ENCODE measurements around the gene SLC52A1.
A peak's percentile ranks its signal among the peaks of the same experiment; 100 is the strongest.
"Not testable (repeated sequence)": the region's sequence is repeated elsewhere in the genome, so short reads cannot be mapped to it uniquely, and the experiment has no call there.

SLC52A1 gene

DNA sequence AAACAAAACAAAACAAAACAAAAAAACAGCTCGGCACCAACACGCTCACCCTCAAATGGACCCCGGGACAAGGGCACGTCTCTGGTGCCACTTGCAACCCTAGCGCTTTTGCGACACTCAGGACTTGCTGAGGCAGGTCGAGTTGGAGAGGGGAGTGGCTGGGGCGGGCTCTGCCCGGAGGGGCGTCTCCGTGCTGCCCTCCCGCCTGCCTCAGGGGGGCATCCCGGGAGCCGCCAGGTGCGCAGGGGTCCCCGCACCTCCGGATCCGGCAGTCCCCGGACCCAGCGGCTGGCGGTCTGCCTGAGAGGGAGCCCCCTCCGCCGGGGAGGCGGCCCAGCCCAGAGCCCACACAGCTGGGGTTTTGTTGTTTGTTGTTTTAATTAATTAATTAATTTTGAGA is at the start of gene SLC52A1:
SLC52A1 (minus strand) TSS at position 112 of the 400 bp plus-strand sequence. CDS start 820 bp downstream, outside the sequence.
- no peak for DNase-seq

DNA sequence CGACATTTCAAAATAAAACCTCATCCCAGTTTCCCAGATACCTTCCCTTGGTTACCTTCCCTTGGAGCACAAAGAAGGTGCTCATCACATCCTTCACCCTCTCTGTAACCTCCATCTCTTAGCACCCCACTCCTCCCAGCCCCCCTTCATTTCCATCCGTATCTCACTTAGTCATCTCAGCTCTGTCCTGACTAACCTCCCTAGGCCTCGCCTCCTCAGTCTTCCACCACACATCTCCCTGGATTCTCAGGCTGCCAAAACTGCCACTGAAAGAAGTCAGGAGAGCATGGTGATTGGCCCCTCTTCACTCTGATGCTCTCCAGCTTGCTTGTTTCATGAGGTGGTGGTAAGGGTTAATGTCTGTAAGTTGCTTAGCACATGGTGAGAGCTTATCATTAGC is 45.4 kb upstream of the SLC52A1 start:
- no peak for DNase-seq

DNA sequence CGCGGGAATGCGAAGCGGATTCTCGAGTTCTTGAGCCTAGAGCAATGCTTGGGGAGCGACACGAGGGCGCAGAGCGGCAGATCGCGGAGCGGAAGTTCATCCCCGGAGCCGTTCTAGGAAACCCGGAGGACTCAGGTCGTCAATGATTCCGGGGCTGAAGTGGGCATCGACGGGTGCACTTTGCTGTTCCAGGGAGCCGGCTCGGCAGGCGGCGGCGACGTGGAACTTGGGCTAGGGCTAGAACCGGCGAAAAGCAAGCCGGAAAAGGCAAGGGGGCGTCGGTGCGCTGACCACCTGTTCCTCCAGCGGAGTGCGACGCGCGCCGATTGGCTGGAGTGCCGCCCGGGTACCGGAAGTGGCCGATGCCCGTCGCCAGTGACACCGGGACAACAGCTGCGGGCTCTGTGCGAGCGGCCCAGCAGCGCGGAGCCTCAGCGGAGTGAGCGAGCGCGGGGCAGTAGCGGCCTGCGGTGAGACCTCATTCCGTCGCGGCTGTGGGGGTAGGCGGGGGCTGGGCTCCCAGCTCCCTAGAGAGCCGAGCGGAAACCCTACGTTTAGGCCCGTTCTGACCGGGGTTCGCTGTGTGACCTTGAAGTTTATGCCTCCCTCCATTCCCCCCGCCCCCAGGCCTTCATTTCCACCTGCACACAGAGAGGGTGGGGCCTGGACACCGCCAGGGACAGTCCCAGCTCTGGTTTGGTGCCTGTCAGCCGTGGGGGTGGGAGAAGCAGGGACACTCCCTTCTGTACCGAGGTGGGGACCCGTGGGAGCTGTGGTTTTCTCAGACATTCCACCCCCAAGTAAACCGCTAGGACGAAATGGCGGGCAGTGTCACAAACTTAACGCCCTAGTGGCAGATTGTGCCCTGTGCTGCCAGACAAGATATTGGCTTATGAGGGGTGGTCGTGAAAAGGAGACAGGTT is 43.1 kb upstream of the SLC52A1 start, which contains the start of gene ZFP3:
ZFP3 (plus strand) TSS at position 362 of the 923 bp plus-strand sequence. CDS start 13,038 bp downstream, outside the sequence.
- peak; percentile 85 for DNase-seq

DNA sequence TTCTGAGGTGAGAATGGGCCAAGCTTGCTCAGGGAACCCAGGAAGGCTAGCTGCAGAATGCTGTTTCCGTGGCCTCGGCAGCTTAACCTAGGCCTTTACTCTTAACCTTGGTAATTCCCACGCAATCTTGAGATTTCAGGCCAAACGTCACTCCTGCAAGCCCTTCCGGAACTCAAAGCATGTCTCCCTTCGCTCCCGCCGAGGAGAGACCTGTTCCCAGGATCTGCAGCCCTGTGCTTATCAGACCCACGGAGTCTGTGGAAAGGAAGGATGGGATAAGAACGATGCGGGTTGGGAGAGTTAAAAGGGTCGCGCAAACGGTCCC is 42.5 kb upstream of the SLC52A1 start:
- DNase-seq = no peak

DNA sequence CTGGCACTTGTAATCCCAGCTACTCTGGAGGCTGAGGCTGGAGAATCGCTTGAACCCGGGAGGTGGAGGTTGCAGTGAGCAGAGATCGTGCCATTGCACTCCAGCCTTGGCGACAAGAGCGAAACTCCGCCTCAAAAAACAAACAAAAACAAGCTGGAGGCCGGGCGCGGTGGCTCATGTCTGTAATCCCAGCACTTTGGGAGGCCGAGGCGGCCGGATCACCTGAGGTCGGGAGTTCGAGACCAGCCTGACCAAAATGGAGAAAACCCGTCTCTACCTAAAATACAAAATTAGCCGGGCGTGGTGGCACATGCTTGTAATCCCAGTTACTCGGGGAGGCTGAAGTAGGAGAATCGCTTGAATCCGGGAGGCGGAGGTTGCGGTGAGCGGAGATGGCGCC is 42.0 kb upstream of the SLC52A1 start:
- DNase-seq = not testable (repeated sequence)

DNA sequence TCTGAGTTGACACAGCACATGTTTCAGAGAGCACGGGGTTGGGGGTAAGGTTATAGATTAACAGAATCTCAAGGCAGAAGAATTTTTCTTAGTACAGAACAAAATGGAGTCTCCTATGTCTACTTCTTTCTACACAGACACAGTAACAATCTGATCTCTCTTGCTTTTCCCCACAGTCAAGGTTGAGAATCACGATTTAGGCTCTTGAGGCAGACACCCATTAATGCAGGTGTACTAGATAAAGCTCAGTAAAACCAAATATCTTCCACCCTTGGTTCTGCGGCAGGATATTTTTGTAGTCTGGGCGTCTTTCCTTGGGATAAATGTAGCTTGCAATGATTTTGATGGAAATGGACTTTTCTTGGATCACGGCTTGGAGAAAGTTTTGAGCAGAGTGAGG is 40.2 kb upstream of the SLC52A1 start:
- DNase-seq = not testable (repeated sequence)

DNA sequence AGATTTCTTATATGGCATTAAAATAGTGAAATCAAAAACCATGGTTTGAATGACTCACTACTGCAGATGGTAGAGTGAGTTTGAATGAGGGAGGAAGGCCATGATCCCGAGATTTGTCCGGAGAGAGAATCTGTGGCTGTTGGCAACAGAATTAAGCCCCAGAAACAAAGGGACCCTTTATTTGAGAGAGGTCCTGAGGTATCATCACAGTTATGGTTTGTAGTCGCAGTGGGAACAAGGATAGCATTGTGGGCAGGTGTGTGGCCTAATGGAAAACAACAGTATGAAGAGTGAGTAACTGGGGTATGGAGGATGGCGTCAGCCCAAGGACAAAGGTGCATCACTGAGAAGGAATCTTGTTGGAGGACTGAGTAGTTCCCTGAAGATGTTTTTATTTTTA is 34.5 kb upstream of the SLC52A1 start:
- no peak for DNase-seq

DNA sequence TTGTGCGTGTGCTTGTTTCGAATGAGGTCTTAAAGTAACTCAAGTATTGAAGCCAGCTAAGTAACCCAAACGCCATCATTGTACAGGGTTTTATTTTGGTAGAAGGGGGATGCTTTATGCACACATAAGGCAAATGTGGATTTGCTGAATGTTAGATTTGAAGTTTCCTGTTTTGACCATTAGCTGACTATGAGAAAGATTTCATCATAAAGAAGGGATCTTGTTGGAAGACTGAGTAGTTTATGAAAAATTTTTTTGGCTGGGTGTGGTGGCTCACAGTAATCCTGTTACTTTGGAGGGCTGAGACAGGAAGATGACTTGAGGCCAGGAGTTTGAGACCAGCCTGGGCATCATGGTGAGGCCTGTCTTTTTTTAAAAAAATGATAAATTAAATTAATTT is 33.0 kb upstream of the SLC52A1 start:
- DNase-seq = no peak

DNA sequence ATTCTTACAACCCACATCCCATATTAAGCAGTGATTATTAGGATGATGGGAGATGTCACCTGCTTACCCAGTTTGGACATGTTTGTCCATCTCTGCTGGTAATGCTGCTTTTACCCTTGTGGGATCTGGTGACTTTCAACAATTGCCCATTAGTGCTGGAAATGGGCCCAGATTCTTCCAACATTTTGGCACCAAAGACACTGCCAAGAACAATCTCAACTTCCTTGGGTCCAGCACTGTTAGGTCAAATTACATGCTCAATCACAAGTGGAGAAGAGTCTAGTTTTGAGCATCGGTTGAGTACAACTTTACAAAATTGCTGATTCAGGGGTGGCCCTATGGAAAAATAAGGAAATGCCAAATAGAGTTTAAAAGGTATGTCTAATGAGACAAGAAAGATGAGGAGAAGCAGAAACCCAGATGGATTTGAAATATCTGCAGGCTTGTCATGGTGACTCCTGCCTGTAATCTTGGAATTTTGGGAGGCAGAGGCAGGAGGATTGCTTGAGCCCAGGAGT is 30.1 kb upstream of the SLC52A1 start:
- no peak for DNase-seq

DNA sequence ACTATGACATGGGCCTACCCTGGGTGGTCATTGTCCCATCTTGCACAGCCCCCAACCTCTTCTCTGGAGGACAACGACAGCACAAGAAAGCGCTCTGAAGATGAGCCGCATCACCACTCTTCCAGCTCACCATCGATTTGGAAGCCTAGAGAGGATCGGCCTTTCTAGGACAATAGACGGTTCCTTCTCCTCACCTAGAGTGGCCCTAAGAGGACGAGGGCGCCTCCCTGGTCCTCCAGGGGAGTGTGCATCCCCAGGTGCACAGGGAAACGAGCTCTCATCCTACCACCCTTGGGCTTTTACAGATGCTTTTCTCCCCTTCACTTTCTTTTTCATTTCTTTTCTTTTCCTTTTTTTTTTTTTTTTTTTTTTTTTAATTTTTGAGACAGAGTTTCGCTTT is 20.3 kb upstream of the SLC52A1 start:
- no peak for DNase-seq

DNA sequence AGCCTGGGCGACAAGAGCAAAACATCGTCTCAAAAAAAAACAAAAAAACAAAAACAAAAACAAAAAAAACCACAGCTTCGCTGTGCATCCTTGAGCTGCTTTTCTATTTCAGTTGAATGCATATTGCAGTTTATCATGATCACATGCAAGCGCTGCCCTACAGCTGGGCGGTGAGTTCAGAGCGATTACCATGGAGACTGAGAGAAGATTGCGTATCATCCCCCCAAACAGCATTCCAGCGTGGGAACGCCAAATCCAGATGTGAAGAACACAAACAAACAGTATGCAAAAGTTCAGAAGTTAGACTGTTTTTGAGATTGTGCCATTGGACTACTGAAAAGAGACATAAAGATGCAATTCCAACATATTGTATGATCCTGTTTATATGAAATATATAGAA is 15.1 kb upstream of the SLC52A1 start:
- no peak for DNase-seq

DNA sequence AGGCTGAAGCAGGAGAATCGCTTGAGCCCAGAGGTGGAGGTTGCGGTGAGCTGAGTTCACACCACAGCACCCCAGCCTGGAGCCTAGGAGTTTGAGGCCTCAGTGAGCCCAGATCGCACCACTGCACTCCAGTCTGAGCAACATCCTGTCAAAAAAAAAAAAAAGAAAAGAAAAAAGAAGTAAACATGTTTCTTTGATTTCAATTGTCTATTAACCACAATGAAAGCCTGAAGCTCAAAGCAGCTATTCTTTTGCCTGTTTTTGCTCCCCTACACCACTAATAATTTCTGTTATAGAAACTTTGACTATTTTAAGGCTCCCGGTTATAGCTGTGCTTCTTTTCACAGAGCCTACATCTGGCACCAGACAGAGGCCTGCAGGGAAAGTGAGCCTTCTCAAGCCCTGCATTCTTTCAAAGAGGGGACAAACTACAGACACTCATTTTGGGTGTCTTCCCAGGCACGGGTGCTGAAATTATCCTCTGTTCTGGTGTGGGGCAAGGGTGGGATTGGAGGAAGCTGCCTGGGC is 14.2 kb upstream of the SLC52A1 start:
- DNase-seq = no peak

DNA sequence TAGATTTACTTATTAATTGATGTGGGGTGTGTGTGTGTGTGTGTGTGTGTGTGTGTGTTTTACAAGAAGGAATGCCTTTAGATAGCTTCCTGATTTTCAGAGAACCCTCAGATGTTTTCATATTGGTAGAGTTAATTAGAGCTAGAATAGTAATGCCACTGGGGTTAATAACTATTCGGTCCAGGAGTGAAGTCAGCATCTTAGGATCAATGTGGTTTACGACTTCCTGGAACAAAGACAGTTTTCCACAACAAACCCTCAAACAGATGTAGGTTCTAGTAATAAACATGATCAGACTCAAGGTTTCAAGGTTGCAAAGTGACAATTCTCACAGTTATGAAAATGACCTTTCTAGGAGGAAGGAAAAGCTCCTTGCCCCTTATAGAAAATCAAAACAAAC is 12.2 kb upstream of the SLC52A1 start:
- DNase-seq = no peak

DNA sequence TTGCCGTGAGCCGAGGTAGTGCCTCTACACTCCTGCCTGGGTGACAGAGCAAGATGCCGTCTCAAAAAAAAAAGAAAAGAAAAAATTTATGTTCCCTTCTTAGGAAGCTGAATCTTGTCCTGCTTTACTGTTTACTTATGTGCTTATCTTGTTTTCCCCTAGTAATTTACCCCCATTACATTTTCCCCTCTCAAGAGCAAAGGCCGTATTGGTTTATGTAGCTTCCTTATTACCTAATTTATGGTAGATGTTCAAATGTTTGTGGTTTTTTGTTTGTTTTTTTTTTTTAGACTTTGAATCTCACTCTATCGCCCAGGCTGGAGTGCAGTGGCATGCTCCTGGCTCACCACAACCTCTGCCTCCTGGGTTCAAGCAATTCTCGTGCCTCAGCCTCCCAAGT is 10.3 kb upstream of the SLC52A1 start:
- no peak for DNase-seq

DNA sequence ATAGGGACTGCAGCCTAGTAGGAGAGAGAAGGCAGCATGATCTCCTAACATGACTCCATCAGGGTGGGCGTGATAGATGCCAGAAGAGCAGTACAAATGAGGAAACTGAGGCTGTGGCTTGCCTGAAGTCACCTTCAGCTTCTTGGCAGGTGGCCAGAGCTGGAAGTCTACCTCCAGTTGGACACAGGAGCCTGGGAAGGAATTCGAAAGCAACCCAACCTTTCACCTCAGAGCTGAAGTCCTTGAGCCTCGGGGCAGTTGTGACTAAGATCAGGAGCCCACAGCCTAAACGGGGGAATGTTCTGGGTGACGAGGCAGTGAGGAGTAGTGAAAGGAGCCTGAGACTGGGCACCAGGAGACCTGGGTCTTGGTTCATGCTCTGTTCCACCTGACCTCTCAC is 9.4 kb upstream of the SLC52A1 start:
- DNase-seq = no peak

DNA sequence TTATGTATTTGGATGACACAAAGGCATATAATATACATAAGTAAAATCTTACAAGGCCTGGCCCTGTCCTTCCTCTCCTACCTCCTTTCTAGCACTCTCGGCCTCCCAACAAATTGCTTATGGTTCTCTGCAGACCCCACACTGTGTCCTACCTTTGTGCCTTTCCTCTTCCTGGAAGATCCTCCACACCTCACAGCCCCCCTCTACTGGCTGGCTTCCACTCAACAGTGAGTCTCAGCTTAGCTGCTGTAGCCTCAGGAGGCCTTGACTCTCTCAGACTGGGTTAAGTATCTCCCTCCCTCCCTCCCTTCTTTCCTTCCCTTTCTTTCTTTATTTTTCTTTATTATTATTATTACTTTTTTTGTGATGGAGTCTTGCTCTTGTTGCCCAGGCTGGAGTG is 8.3 kb upstream of the SLC52A1 start:
- DNase-seq = no peak

DNA sequence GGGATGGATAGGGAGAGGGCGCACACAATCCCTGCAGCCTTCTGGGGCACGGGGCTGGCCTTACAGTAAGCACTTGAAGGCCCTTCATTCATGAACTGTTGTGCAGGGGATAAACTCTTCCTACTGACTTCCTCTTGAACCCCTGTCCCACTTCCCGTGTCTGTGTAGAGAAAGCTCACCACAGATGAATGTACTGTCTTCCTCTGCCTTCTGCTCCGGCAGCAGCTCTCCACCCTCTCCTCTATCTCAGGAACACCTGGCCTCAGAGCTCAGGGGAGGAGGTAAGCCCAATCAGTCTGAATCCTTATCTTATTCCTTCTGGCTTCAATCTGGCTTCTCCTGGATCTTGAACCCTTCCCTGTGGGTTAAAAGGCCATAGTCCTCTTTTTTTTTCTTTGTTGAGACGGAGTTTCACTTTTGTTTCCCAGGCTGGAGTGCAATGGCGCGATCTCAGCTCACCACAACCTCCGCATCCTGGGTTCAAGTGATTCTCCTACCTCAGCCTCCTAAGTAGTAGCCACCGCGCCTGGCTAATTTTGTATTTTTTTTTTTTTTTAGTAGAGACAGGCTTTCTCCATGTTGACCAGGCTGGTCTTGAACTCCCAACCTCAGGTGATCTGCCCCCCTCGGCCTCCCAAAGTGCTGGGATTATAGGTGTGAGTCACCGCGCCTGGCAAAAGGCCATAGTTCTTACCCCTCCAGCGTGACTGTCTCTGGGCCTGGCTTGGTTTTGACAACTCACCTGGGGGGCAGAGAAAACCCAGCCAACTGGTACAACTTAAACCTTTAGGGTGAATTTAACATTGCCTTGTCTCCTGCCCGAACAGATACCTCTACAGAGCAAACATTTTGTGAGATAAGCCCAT is 7.2 kb upstream of the SLC52A1 start:
- no peak for DNase-seq

DNA sequence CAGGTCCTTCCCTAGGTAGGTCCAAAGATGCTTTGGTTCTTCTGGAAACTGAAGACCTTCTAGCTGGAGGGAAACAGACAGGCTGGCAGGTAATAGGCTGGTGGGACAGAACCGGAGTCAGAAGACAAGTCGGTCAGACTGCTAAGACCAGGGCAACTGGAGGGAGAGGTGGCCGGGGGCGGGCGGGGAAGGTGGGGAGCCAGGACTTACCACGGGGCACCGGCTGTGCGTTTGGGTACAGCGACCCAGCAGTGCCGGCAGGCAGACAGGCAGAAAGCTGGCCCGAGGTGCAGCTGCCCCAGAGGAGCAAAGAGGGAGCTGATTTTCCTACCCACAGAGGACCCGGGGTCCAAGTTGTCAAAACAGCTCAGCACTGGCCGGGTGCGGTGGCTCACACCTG is 575 bp downstream of the SLC52A1 start:
- no peak for DNase-seq

DNA sequence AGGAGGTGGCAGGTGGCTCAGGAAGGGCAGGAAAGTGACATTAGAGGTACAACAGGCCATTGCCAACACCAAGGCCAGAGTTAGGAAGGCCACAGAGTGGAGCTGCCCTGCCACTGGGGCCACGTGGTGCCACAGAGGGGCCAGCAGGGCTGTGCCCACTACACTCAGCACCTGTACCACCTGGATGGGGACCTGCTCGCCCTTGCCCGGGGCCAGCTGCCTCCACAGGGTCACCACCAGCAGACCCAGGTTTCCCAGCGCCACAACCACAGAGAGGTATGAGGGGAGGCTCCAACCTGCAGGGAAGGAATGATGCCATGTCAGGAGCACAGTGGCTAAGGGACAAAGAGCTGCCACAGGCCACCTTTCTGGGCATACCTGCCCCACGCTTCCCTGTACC is 1.2 kb downstream of the SLC52A1 start:
- no peak for DNase-seq

DNA sequence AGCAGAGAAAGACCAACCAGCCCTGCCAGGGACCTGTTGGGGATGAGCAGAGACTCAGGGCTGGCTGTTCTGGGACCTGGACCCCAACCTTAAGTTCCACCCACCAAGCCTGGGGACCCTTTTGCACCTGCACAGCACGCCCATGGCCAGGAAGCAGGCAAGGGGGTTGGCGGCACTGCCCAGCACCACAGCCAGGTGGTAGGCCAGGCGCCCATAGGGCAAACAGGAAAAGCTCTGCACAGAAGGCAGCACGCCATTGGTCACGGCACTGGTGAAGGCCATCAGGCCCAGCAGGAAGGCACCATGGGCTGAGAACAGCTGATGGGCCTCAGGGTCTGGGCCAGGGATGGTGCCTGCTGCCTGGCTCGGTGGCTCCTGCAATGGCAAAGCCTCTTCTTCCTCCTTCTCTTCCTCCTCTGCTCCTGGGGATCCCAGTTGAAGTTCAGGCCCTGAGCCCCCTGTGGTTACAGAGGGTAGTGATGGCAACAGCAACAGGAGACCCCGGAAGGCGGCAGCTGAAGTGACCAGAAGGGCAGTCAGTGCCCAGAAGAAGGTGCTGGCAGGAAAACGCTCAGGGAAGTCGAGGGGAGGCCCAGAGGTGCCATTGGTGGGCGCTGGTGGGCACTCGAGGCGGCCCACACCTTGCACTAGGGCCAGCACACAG is 1.7 kb downstream of the SLC52A1 start:
- DNase-seq = no peak

DNA sequence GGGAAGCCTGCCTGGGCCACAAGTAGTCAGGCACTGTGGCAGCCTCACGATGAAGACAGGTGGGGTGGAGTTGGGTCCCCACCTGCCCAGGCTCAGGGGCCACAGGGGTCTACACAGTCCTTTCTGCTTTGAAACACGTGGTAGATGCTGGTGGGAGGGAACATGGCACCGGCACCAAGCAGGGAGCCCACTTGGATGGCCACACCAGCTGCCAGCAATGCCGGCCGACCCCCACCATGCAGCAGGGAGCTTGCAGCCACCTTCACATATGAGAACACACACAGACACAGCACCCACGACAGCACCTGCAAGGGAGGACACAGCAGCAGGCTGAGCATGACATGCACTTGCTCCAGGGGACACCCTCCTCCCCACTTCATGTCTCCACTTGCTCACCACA is 2.4 kb downstream of the SLC52A1 start:
- no peak for DNase-seq

DNA sequence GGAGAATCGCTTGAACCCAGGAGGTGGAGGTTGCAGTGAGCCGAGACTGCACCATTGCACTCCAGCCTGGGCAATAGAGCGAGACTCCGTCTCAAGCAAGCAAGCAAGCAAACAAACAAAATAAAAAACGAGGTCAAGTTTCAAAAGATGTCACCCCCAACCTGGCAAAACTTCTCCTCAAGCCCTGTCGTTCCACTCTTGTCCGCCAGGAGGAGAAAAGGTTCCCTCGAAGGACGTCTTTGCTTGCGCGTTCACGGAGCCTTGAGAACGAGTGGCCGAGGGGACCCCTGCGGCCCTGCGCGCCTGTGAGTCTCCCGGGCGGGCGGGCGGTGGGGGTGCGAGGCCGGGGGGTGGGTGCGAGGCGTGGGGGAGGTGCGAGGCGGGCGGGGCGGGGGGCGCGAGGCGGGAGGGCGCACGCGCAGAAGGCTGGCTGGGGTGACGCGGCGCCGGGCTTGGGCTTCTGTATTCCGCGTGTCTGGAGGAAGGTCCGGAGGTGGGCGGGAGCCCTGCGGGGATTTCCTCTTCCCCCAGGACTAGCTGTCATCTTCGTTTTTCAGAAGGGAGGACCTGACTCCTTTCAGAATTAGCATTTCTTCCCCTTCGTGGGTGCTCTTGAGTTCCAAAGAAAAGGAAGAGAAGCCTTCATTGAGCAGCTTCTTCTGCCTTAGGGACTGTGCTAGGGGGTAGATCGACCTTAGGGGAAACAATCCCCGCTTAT is 3.7 kb downstream of the SLC52A1 start:
- peak; percentile 91 for DNase-seq
